GM18507 (cell line): ENCODE data around the gene MDK.
"Not testable (repeated sequence)": the region's sequence is repeated elsewhere in the genome, so short reads cannot be mapped to it uniquely, and the experiment has no call there.

Experiments
- DNase-seq: peaks from one replicate; pipeline ENCODE4 v3.0.0; 2011; ENCODE audit warnings: low read depth; ENCODE audit not compliant: insufficient read length; ENCODE audit errors: extremely low spot score
- FAIRE-seq: peaks from 2 replicates; lab custom pipeline; 2011; peaks lifted over from hg19 to GRCh38; lab: Jason Lieb, UNC

MDK gene

DNA sequence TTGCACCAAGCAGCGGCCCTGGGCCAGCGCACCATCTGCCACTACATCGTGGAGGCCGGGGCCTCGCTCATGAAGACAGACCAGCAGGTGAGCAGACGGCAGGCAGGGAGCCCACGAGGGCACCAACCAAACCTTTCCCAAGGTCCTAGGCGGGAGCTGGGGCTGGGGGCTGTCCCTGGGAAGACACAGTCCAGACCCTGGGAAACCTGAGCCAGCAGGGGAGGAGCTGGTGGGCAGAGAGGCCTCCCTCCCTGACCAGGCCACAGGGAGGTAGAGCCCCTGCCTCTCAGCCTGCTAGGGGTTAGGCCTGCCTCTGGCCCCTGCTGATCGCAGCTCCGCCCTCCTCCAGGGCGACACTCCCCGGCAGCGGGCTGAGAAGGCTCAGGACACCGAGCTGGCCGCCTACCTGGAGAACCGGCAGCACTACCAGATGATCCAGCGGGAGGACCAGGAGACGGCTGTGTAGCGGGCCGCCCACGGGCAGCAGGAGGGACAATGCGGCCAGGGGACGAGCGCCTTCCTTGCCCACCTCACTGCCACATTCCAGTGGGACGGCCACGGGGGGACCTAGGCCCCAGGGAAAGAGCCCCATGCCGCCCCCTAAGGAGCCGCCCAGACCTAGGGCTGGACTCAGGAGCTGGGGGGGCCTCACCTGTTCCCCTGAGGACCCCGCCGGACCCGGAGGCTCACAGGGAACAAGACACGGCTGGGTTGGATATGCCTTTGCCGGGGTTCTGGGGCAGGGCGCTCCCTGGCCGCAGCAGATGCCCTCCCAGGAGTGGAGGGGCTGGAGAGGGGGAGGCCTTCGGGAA is 1.8 kb upstream of the MDK start:
- not testable (repeated sequence) for DNase-seq, FAIRE-seq

DNA sequence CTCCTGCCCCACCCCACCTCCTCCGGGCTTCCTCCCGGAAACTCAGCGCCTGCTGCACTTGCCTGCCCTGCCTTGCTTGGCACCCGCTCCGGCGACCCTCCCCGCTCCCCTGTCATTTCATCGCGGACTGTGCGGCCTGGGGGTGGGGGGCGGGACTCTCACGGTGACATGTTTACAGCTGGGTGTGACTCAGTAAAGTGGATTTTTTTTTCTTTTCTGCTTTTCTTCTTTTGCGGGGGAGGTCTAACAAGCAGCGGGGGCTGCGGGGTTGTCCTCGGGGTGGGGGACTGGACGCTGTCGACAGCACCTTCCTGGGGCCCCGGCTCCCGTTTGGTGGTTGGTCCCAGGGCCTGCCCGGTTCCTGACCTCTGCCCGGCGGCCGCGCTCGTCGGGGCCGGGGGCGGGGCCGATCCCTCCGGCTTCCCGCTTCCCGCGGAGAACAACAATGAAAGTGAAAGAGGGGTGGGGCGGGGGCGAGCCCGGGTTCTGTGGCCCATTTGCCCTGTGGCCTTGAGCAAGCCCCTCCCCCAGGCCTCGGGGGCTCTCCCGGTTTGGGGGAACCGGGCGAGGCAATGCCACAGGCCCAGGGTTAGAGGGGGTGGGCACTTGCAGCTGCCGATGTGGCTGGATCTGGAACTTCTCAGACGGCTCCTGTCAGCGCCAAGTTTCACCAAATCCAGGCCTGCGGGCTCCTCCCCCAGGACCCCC is 975 bp upstream of the MDK start:
- DNase-seq (no peak), FAIRE-seq (peak; percentile 51)

DNA sequence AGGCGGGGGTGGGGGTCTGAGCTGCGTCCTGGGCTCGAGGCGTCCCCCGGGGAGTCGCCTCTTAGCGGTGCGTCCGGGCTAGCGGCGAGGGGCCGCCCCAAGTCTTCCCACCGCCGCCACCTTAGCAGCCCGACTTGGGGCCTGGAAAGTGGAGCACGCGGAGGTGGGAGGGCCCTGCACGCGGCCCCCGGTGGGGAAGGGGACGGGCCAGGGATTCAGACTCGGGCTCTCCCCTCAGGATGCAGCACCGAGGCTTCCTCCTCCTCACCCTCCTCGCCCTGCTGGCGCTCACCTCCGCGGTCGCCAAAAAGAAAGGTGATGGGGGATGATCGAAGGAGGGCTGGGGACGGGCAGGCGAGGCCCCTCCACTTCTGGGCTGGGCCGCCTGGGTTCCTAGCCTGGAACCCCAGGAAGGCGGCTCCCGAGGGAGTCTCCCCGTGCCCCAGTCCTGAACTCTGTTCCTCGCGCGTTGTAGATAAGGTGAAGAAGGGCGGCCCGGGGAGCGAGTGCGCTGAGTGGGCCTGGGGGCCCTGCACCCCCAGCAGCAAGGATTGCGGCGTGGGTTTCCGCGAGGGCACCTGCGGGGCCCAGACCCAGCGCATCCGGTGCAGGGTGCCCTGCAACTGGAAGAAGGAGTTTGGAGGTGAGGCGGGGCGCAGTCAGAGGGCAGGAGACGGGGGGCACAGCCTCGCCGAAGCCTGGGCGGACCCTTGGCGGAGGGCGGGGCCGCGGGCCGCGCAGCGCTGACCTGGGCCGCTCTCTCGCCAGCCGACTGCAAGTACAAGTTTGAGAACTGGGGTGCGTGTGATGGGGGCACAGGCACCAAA is 563 bp downstream of the MDK start:
- no peak for DNase-seq

DNA sequence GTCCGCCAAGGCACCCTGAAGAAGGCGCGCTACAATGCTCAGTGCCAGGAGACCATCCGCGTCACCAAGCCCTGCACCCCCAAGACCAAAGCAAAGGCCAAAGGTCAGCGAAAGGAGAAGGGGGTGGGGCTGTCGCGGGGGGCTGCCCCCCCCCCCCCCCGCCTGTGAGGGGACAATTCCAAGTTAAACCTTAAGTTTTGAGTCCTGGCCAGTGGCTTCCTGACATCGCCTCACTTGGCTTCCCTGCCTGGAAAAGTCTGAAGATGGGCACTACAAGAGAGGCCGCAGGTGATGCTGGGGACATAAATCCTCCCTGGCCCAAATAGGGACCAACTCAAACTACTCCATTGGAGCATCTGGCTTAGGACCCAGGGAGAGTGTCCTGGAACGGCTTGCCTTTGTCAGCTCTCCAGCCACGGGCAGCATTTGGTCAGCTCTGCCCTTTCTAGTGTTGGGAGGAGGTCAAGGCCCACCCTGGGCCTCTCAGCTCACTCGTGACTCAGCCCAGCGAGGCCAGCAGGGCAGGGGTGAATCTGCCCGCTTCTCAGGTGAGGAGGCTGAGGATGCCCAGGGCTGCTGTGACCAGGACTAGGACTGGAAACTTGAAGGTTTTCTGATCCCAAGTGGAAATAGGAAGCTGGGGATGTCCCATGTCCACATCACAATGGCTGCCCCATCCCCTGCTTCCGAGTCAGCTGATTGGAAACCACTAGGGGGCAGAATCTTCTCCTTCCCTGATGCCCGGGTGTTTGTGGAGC is 1.4 kb downstream of the MDK start:
- FAIRE-seq (no peak), DNase-seq (no peak)

More for the DNA sequence above, 563 bp downstream of the MDK start:
- FAIRE-seq, result no peak

DNA sequence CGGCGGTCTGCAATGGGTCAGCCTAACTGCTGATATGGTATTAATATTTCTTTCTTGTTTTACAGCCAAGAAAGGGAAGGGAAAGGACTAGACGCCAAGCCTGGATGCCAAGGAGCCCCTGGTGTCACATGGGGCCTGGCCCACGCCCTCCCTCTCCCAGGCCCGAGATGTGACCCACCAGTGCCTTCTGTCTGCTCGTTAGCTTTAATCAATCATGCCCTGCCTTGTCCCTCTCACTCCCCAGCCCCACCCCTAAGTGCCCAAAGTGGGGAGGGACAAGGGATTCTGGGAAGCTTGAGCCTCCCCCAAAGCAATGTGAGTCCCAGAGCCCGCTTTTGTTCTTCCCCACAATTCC is 1.9 kb downstream of the MDK start:
- no peak for FAIRE-seq
- DNase-seq, result no peak

DNA sequence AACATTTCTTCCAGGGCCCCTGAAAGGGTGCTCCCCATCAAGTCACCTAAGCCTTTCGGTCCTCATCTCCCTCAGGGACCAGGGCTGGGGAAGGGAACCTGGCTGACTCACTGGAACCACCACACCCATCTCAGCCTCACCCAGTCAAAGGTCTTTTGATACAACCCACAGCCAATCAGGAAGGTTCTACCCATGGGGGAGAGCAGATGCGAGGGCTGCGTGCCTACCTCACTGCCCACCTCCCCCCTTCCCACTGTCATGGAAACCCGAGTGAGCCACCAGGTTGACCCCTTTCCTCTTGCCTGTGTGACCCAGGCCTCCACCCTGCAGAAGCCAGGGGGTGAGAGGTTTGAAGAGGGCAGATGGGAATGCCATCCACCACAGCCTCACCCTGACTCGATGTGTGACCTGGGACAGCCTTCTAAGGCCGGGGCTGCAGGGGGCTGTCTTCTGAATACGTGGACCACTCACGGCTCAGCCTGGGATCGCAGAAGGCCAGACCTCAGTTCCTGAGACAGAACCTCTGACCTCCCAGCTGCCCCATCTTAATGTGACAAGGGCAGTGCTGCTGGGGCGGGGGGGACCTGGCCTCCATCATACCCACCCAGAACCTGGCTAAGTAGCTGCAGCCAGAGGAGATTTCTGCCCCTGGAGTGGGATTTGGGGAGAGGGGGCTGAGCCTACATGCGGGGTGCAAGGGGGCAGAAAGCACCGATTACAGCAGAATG is 2.7 kb downstream of the MDK start:
- FAIRE-seq, result no peak
- no peak for DNase-seq

DNA sequence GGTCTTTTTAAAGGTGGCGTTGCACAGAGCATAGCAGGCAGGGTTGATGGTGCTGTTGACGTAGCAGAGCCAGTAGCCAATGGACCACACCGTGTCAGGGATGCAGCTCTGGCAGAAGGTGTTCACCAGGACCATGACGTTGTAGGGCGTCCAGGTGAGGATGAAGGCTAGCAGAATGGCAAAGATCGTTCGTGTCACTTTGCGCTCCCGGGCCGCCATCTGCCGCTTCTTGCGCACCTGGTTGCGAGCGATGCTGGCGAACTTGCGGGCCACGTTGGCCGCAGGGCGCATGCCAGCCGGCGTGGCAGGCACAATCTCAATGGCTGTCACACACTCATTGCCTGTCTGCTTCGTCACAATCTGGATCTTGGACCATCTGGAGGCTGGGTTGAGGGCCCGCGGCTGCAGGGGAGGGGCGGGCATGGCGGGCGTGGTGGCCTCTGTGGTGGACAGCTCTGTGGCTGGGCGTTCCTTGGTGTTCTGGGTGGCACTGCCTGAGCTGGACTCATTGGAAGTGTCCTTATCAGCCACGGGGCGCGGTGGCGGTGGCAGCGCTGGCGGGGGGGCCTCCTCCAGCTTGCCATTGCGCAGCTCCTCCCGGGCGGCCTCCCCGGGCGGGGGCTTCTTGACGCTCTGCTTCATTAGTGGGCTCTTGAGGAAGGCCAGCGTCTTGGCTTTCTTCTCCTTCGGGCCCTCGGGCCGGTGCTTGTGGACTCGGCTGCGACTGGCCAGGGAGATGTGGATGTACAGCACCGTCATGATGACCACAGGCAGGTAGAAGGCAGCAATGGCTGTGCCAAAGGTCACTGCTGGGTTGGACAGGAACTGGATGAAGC is 3.9 kb downstream of the MDK start:
- FAIRE-seq (no peak), DNase-seq (no peak)

DNA sequence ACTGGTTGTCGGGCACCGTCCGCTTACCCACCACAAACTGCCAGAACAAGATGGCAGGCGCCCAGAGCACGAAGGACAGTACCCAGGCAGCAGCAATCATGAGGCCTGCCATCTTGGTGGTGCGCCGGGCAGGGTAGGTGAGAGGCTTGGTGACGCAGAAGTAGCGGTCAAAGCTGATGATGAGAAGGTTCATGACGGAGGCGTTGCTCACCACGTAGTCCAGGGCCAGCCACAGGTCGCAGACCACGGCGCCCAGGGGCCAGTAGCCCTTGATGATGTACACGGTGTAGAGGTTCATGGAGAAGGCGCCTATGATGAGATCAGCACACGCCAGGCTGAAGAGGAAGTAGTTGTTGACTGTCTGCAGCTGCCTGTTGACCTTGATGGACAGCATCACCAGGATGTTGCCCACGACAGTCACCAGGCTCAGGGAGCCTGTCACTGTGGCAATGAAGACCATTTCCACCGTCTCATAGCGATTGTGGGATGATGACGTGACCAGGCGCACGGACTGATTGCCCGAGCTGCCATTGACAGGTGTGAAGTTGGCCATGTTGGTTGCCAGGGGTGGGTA is 4.6 kb downstream of the MDK start:
- DNase-seq (no peak), FAIRE-seq (no peak)

DNA sequence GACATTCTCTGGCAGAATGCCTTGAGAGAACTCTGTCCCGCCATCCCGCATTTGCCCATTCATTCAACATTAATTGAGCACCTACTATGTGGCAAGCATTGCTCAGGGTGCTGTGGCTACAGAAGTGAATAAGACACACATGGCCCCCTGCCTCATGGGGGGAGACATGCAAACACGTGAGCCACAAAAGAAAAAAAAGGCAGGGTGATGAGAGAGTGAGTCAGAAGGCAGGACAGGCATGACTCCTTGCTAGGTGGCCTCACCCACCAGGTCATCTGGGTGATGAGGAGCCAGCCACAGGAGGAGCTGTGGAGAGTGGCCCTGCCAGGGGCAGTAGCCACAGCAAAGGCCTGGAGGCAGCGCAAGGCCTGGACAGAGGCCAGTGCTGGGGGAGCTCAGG is 5.2 kb downstream of the MDK start:
- no peak for DNase-seq
- no peak for FAIRE-seq

DNA sequence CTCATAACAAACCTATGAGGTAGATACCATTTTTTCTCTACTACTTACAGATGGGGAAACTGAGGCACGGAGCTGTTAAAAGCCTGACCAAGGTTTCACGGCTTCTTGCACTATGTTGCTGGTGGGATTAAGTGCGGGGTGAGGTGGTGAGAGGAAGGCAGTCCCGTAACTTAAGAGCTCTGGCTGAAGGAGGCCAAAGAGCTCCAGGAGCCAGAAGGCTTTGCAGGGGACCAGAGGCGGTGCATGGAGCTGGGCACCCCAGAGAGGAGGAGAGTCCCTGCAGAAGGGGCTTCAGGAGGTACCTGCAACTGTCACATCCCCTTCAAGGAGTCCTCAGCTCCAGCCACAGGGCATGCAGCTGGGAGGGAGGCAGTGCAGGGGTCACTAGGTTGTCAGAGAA is 6.0 kb downstream of the MDK start:
- DNase-seq, result no peak
- no peak for FAIRE-seq

DNA sequence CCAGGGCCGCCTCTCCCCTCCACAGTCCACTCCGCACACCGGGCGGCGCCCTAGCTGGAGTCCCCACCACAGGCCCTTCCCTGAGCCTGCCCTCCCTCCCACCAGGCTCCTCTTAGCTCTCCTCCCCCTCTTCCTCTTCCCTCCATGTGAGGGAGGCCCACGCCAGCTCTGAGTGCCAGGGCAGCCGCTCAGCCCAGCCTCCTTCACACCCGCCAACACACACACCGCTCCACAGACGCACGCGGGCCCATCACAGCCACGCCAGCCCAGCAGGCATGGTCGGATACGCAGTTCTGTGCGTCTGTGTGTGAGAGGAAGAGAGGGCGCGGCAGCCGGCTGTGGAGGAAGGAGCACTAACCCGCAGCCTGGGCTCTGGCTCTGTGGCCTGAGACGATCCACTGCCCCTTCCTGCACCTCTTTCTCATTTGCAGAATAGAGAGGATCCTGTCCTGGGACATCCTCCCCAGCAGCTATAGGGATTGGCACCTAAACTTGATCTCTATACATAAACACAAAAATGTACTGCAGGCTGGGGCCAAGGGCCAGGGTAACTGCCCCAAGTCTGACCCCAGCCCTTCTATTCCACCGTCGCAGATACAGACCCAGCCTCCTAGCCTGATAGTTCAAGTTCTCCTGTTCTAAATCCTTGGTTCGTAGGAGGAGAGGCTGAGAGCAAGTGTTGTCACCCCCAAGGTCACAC is 6.6 kb downstream of the MDK start:
- no peak for DNase-seq
- FAIRE-seq, result no peak

DNA sequence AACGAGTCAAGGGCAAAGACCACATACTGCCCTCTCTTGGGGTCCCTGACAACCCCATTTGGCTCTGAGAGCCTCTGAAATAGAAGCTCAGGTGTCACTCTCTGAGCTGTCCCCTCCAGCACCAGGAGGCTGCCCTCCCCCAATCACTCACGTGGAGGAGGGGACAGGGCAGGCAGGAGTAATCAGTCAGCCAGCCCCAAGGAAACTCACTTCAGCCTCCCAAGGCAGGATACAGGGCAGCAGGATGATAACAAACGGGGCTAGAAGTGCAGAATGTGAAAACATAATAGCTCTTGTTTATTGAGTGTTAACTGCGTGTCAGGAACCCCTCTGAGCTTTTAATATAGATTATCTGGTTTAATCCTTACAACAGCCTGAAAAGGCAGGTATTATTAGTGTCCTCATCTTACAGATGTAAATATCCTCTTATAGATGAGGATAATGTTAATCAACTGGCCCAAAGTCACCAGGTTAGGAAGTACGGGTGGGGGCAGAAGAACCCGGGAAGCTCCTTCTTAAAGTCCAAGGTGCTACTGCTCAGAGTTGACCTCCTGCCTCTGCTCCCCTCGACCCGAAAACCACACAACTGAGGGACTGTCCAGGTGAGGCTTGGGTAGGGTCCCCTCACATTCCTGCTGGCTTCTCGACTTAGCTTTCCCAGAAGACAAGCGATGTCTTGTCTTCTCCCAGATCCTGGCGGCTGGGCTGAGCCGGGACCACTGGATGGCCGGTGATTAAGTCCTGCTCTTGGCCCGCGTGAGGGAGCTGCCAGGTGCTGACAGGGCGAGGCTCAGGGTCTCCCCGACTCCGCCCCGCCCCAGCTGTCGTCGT is 7.4 kb downstream of the MDK start:
- DNase-seq (no peak), FAIRE-seq (no peak)

DNA sequence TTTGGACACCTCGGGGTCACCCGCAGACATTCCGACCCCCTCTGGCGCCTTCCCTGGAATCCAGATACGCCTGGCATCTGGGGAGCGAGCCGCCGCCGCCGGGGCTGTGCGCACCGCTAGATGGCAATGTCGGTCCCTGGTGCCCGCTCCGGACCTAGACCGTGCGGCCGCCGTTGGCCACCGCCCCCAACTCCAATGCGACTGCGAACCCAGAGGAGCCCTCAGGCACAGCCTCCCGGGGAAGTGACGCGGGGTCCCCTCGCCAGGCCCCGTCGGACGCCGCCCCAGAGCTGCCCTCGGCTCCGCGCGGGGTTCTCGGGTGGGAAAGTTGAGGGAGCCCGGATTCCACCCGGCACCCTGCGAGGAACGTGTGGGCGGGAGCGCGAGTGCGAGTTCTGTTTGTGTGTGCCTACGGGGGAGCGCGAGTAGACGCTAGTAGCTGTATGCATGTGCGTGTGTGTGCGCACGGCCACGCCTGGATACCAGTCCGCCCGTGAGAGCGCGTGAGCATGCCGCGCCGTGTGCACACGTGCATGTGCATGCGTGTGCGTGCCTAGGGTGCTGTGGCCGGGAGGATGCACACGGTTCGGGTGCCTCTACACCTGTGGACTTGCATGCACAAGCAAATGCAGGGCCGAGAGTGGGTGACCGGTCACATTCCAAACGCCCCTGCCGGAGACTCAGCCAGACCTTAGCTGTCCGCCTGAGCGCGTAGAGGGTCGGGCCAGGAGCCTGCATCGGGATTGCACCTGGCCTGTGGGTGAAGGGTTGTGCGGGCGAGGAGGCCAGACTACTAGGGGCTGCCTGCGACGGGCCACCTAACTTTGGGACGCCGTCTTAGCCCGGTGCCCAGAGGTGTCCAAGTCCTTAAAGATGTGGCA is 8.2 kb downstream of the MDK start:
- peak; percentile 69 for FAIRE-seq
- DNase-seq, result peak; percentile 77

DNA sequence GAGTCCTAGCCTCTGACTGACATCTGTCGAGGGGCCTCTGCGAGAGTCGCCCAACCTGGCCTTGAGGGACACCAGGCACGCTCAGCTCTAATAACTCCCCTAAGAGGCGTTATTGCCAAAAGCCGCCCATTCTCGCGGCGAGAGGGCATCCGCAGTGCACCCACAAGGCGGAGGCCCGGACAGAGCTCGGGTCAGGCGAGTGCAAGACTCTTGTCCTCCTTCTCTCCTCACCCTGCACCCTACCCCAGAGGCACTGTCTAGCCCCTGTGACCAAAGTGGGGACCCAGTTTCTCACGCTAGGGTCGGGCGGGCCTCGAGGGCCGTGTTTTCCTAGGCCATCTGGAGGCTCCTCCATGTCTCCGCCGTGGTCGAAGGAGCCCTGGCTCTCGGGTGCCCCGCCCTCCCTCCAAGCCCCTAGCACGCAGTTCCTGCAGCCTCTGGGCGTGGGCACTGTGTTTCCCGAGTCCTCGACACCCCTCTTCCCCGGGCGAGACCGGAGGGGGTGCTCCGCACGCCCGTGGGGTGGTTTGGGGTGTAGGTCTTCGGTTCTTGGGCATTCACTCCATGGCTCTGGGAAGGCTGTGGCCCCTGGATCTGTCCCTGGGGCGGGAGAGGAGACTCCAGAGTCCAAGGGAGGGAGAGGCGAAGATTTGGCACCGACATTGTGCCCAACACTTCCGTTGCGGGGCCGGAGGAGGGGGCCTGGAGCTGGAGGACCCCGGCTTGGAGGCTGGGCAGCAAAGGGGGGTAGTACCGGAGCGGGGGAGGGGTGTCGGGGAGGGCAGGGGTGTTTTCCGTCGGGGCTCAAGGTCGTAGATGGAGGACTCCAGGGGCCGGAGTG is 9.1 kb downstream of the MDK start:
- no peak for DNase-seq
- no peak for FAIRE-seq

DNA sequence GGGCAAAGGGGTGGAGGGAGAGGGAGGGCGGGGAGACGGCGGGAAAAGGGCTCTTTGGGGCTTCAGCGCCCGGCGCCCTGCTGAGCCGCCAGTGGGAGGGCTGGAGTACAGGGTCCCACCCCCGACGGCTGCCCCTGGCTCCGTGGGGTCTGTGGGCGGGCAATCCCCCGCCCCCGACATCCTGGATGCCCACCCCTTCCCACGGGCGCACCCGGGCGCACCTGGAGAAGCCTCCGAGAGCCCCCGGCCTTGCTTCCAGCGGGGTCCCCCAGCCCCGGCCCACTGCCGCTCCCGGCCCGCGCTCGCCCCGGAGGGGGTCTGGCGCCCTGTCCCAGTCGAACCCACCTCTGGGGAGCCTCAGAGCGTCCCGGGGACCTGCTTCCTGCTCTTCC is 9.7 kb downstream of the MDK start:
- DNase-seq (no peak), FAIRE-seq (no peak)
